ENCODE results near the gene PATE4.

PATE4 gene

GRCh38 chr11:125887373-125888324 lies 54.5 kb downstream of the PATE4 start, which contains the start of gene HYLS1:
TSS of gene HYLS1 (plus strand) at chr11:125887668. CDS start at chr11:125899369, 11,701 bp downstream.
- DNase-seq (ENCODE audit: low read depth) = peak; percentile 83

All from stimulated activated CD4-positive, alpha-beta T cell treated with anti-CD3 and anti-CD28 coated beads, Interleukin-2, amount 100 ng/mL, for 4 hours (primary cell).